C4-2B (cell line): ENCODE results near the gene ARL15.

ENCODE experiments used
- ZFX ChIP-seq: fragments of 450-650 bp; IDR thresholded peaks from 2 replicates; pipeline ENCODE4 v1.6.1; 2017
- TF ChIP-seq, protein P1 (sequence below): fragments of 450-650 bp; conservative IDR thresholded peaks from 2 replicates; pipeline ENCODE4 v1.5.1; 2017; ENCODE audit warnings: mild to moderate bottlenecking

DNA sequence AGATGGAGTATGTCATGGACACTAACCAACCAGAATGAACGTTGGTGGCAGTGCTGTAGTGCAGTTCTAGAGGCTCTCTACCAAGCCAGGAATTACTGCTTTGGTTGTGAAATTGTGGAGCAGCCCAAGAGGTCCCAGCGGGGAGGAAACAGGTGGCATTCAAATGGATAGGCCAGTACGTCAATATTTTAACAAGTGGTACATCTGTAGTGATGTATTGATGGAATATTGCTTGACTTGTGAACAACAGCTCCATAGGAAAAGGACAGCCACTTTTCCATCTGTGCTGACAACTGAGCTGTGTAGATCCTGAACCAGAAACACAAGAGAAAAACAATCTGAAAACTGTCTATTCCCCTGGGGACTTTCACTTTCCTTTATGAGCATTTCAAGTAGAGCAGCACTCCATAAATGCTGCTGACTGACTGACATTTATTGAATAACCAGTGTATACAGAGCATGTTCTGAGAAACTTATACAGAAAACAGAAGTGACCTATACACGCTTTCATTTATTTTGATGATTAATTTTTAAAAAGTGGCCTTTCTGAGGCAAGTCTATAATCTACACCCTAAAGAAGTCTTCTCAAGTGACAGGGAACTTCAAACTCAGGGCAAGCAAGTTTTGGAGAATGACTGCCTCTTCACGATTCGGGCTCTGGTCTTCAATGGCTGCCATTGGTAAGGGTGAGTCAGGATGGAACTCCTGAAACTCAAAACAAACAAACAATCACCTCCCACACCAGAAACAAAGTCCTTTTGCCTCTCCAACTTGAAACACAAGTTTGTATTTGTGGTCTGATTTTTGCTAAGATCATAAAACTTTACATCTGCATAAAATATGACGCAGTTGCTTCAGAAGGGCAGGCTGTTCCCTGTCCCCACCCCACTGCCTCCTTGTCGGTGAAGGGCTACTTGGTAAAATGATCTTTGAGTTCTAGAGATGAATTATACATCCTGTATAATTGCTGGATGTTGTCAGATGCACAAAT is 387.6 kb downstream of the ARL15 start:
- TF ChIP-seq, protein P1, sequence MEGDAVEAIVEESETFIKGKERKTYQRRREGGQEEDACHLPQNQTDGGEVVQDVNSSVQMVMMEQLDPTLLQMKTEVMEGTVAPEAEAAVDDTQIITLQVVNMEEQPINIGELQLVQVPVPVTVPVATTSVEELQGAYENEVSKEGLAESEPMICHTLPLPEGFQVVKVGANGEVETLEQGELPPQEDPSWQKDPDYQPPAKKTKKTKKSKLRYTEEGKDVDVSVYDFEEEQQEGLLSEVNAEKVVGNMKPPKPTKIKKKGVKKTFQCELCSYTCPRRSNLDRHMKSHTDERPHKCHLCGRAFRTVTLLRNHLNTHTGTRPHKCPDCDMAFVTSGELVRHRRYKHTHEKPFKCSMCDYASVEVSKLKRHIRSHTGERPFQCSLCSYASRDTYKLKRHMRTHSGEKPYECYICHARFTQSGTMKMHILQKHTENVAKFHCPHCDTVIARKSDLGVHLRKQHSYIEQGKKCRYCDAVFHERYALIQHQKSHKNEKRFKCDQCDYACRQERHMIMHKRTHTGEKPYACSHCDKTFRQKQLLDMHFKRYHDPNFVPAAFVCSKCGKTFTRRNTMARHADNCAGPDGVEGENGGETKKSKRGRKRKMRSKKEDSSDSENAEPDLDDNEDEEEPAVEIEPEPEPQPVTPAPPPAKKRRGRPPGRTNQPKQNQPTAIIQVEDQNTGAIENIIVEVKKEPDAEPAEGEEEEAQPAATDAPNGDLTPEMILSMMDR: no peak
- TF ChIP-seq ZFX: no peak
